K562 (cell line): ENCODE measurements around the gene CEP68. TPM values are rescaled to one million over a fixed set of nuclear protein-coding genes. Genes with fewer than 3 reads are reported as not detected.

Experiments used
- ARID1B ChIP-seq: fragments of 450-650 bp; IDR thresholded peaks from 2 replicates; pipeline ENCODE4 v1.6.1; 2016; ENCODE audit warnings: antibody characterized with exemption, mild to moderate bottlenecking, inconsistent platforms
- ARID2 ChIP-seq: fragments of 450-650 bp; IDR thresholded peaks from 2 replicates; pipeline ENCODE4 v1.6.1; 2017; ENCODE audit warnings: antibody characterized with exemption, mild to moderate bottlenecking
- CREM ChIP-seq: IDR thresholded peaks from 2 replicates; pipeline ENCODE4 v1.6.1; 2014; ENCODE audit warnings: antibody characterized with exemption, low read depth
- ZNF609 ChIP-seq: sonication (generic); formaldehyde crosslinking; IDR thresholded peaks from 2 replicates; pipeline ENCODE4 v1.8.1; 2023; ENCODE audit warnings: missing genetic modification reagents, mild to moderate bottlenecking, borderline replicate concordance
- polyA plus RNA-seq, 8 experiments: library from polyadenylated mRNA; depleted of rRNA in 4 of 8; stranded (reverse) in 5 of 8; unstranded in 3 of 8; fragments of >200 nt; fragmentation: Nextera tagmentation in 2 of 8; fragmentation: Illumina TruSeq in 1 of 8; extraction: Ambion mirVana in 2 of 8; extraction: Trizol in 1 of 8; gene quantifications; 2 replicates each; pipeline versions ENCODE4 v1.2.1 to v1.2.3, GENCODE V29; 2011 to 2014; ENCODE audit warnings: inconsistent platforms in 1 of 8, missing spikeins in 1 of 8
- total RNA-seq, 7 experiments: library from RNA; depleted of rRNA in 6 of 7; stranded (reverse); fragments of >200 nt in 6 of 7; fragmentation: Illumina TruSeq in 2 of 7; extraction: Trizol in 2 of 7; gene quantifications; 2 replicates each; pipeline versions ENCODE4 v1.2.1 to v1.2.3, GENCODE V29; 2011 to 2021; ENCODE audit warnings: low replicate concordance in 1 of 7
- TF ChIP-seq, protein P1 (sequence below): sonication (generic); formaldehyde crosslinking; IDR thresholded peaks from 2 replicates; pipeline ENCODE4 v1.8.1; 2022; ENCODE audit warnings: missing genetic modification reagents
- TF ChIP-seq, protein P2 (sequence below), 2 experiments: fragments of 450-650 bp in 1 of 2; sonication (generic) in 1 of 2; formaldehyde crosslinking in 1 of 2; IDR thresholded peaks; 2 replicates each; pipeline versions ENCODE4 v1.7.1 to v1.9.0; 2016 to 2022; ENCODE audit warnings: inconsistent platforms in 1 of 2, mild to moderate bottlenecking in 1 of 2, missing genetic modification reagents in 1 of 2
- TF ChIP-seq, protein P3 (sequence below): conservative IDR thresholded peaks from 2 replicates; pipeline ENCODE4 v1.6.1; 2011; ENCODE audit warnings: low read depth, mild to moderate bottlenecking, low read length; ENCODE audit not compliant: control insufficient read depth

The CEP68 gene
- total and polyA plus RNA-seq, 9 of the 15 experiments (the other 6 are each of a cell fraction or from before 2014, with no cell fraction given), result 1.4 to 8.5 (median 5.2) TPM

DNA sequence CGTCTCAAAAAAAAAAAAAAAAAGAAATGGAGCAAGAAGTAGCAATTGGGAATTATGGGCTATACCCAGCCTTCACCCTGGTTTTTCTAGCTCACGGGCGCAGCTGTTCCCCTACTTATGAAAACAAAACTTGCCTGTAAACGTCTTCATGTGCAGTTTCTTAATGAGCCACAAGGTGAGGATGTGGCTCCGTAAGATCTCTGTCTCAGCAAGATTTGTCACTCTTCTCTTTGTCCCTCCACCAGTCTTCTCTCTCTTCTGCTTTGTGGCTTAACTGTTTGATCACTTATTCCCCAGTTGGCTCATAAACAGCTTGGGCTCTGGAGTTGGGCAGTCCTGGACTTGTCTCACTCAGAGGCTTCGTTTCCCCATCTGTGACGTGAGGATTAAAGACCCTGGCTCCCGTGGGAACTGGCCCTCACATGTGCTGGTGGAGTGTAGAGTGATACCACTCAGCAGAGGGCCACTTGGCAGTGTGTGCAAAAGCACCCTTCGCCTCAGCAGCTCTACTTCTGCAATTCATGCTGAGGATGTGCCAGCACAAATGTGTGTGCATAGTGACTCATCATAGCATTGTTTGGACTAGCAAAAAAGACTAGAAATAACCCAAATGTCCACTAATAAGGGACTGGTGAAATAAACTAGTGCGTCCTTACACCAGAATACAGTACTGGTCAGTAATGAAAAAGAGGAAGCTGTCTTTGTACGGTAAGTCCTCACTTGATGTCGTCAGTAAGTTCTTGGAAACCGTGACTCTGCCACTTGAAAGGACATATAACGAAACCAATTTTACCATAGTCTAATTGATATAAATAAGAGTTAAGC lies 8.7 kb downstream of the CEP68 start (continued):
- TF ChIP-seq, protein P1, sequence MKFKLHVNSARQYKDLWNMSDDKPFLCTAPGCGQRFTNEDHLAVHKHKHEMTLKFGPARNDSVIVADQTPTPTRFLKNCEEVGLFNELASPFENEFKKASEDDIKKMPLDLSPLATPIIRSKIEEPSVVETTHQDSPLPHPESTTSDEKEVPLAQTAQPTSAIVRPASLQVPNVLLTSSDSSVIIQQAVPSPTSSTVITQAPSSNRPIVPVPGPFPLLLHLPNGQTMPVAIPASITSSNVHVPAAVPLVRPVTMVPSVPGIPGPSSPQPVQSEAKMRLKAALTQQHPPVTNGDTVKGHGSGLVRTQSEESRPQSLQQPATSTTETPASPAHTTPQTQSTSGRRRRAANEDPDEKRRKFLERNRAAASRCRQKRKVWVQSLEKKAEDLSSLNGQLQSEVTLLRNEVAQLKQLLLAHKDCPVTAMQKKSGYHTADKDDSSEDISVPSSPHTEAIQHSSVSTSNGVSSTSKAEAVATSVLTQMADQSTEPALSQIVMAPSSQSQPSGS (CRISPR knock-in tag), result no peak
- peak; percentile 69 for TF ChIP-seq CREM
- TF ChIP-seq, protein P2, sequence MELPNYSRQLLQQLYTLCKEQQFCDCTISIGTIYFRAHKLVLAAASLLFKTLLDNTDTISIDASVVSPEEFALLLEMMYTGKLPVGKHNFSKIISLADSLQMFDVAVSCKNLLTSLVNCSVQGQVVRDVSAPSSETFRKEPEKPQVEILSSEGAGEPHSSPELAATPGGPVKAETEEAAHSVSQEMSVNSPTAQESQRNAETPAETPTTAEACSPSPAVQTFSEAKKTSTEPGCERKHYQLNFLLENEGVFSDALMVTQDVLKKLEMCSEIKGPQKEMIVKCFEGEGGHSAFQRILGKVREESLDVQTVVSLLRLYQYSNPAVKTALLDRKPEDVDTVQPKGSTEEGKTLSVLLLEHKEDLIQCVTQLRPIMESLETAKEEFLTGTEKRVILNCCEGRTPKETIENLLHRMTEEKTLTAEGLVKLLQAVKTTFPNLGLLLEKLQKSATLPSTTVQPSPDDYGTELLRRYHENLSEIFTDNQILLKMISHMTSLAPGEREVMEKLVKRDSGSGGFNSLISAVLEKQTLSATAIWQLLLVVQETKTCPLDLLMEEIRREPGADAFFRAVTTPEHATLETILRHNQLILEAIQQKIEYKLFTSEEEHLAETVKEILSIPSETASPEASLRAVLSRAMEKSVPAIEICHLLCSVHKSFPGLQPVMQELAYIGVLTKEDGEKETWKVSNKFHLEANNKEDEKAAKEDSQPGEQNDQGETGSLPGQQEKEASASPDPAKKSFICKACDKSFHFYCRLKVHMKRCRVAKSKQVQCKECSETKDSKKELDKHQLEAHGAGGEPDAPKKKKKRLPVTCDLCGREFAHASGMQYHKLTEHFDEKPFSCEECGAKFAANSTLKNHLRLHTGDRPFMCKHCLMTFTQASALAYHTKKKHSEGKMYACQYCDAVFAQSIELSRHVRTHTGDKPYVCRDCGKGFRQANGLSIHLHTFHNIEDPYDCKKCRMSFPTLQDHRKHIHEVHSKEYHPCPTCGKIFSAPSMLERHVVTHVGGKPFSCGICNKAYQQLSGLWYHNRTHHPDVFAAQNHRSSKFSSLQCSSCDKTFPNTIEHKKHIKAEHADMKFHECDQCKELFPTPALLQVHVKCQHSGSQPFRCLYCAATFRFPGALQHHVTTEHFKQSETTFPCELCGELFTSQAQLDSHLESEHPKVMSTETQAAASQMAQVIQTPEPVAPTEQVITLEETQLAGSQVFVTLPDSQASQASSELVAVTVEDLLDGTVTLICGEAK (IDR thresholded peaks at IDR 0.05), result 0 out of 2 replicates have a peak, but pooled peaks have one; percentile 7
- TF ChIP-seq, protein P2 (CRISPR knock-in tag; IDR thresholded peaks at IDR 0.05), result no peak
- TF ChIP-seq ARID1B, result peak; percentile 54
- TF ChIP-seq ARID2, result 0 out of 2 replicates have a peak, but pooled peaks have one; percentile 55
- TF ChIP-seq, protein P3, sequence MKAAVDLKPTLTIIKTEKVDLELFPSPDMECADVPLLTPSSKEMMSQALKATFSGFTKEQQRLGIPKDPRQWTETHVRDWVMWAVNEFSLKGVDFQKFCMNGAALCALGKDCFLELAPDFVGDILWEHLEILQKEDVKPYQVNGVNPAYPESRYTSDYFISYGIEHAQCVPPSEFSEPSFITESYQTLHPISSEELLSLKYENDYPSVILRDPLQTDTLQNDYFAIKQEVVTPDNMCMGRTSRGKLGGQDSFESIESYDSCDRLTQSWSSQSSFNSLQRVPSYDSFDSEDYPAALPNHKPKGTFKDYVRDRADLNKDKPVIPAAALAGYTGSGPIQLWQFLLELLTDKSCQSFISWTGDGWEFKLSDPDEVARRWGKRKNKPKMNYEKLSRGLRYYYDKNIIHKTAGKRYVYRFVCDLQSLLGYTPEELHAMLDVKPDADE, result no peak
- TF ChIP-seq ZNF609 (CRISPR knock-in tag), result 0 out of 2 replicates have a peak, but pooled peaks have one; percentile 22
